Heart left ventricle (tissue), 13 donors: Measurements from ENCODE around the gene EMILIN1.

ENCODE experiments used
- CTCF ChIP-seq, 12 donors: fragments of 200-600 bp; sonication (generic) in 4 of 12; IDR thresholded peaks; one replicate each; pipeline versions ENCODE4 v1.5.0 to v1.8.0; 2018 to 2022; ENCODE audit warnings: antibody characterized with exemption in 12 of 12, mild to moderate bottlenecking in 5 of 12
- POLR2A ChIP-seq, 2 donors: fragments of 450-650 bp; IDR thresholded peaks; one replicate each; pipeline ENCODE4 v1.6.1; 2017; ENCODE audit warnings: antibody characterized with exemption in 2 of 2, mild to moderate bottlenecking in 2 of 2, moderate library complexity in 2 of 2
- donor health status: ischemic (EF 13 %, LVEDD 7.1; RV severe dilation, severe dysfunction).
- donor health status: DM: no; HTN: yes; CAD: no.
- donor health status: DM: no; HTN: no; CAD: no.
- donor health status: ischemic (EF 25% LVEDD 6.9; RV normal size, moderate dysfunction).
- donor health status: ischemic (EF 25% LVEDD 5.7; RV mildly dilated, moderate dysfunction).
- donor health status: ischemic (EF 35%, LVEDD 5.7; RV mildly dilated, moderate dysfunction).
- donor health status: nonischemic (EF 11% LVEDD 7.7; RV severe dilation, severe dysfunction).
- donor health status: DM: yes; HTN: yes; CAD: no.
- donor health status: PGD.
- donor health status: ischemic (EF 29% LVEDD 5.4; RV normal size, mild dysfunction).
- donor health status: nonischemic (EF 23%, LVEDD 6.1; RV moderate dilation, normal function).

- no peak for TF ChIP-seq POLR2A (IDR thresholded peaks at IDR 0.05)
- no peak for TF ChIP-seq CTCF (IDR thresholded peaks at IDR 0.05)
These were observed 47.9 kb downstream of the EMILIN1 start for GRCh38 chr2:27126252-27126710.
